ENCODE measurements around the gene SLC35B2. TPM values are rescaled to one million over a fixed set of nuclear protein-coding genes. Genes with fewer than 3 reads are reported as not detected.

The SLC35B2 gene
- total and polyA plus RNA-seq, 2 experiments from 2014 or later: 101 to 114 TPM

DNA sequence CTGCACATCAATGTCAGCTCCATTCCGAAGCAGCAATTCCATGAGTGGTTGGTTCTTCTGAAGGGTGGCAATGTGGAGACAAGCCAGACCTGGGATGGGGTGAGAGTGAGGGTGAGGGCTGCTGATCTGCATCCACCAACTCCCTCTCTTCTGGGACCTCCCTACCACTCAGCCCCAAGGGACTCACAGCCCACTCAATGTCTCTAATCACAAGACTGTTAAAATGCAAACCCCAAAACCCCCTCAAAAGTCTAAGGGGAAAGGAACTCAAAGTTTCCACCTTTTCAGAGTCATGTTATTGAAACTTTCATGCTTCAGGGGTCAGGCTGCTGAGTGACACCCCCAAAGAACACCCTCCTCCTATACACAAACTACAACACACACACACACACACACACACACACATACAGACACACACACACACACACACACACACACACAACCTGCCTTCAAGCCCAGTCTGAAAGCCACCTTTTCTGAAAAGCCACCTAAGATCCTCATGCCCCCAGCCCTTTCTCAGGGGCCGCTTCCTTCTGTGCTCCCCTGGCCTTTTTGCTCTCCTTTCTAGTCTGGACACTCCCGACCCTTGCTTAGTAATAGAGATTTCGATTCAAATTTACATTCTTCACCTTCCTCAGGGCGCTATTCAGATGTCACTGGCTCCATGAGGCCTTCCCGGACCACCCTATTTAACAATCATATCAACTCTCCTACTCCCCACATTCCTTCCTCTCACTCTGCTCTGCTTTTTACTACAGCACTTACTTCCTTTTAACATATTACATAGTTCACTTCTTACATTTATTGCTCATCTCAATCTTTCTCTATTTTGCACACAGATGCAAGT, 3.3 kb upstream of the SLC35B2 start:
- TF ChIP-seq EZH2phosphoT487 (IDR thresholded peaks at IDR 0.05; ENCODE audit: insufficient read depth, low read depth) (no peak), EZH2 (IDR thresholded peaks at IDR 0.05; ENCODE audit: insufficient read depth, poor library complexity, severe bottlenecking) (no peak)
- H3K36me3 ChIP-seq (ENCODE audit: low read depth): no peaks in the 10 kb centered on the region
- no peak overlapping the region for H3K27ac ChIP-seq
- no peaks in the 10 kb centered on the region for H3K9me2 ChIP-seq (ENCODE audit: insufficient read depth)
- H3K9me3 ChIP-seq (ENCODE audit: low read depth): no peaks in the 10 kb centered on the region
- H4K20me1 ChIP-seq (ENCODE audit: insufficient read depth): no peaks in the 10 kb centered on the region
- no peak overlapping the region for H3K4me2 ChIP-seq (ENCODE audit: unreplicated experiment)
- H3F3A ChIP-seq (ENCODE audit: insufficient read depth): peaks cover 15% of the 10 kb centered on the region
- peaks cover 38% of the 10 kb centered on the region for H3K79me2 ChIP-seq (ENCODE audit: insufficient read depth)
- H3K27me3 ChIP-seq (replicated peaks; ENCODE audit: insufficient read depth): no peaks in the 10 kb centered on the region
- H3K9ac ChIP-seq: no peak overlapping the region
- peaks cover 29% of the 10 kb centered on the region for H3K4me1 ChIP-seq (ENCODE audit: insufficient read depth)
- no peak overlapping the region for H3K4me3 ChIP-seq
- in situ Hi-C loops (cut with MboI): no loop called here
- no peak overlapping the region for H2AFZ ChIP-seq
- no peak for DNase-seq
- 91 to 94% methylated on average over 6 of the region's 6 CpGs for WGBS, 2 experiments (ENCODE audit: low coverage in 1 of 2, low lambda C conversion rate in 2 of 2, missing lambda C conversion rate in 2 of 2)

- DNase-seq: no peak
- H3K4me2 ChIP-seq (ENCODE audit: unreplicated experiment): no peak overlapping the region
- in situ Hi-C loops (cut with MboI): no loop called here
- H3K27me3 ChIP-seq (replicated peaks; ENCODE audit: insufficient read depth): no peaks in the 10 kb centered on the region
- no peak overlapping the region for H2AFZ ChIP-seq
- H3K79me2 ChIP-seq (ENCODE audit: insufficient read depth): peaks cover 44% of the 10 kb centered on the region
- H3K4me3 ChIP-seq: no peak overlapping the region
- H4K20me1 ChIP-seq (ENCODE audit: insufficient read depth): no peaks in the 10 kb centered on the region
- 99% methylated on average over 8 of the region's 8 CpGs for WGBS, 2 experiments (ENCODE audit: low coverage in 1 of 2, low lambda C conversion rate in 2 of 2, missing lambda C conversion rate in 2 of 2)
- H3F3A ChIP-seq (ENCODE audit: insufficient read depth): peaks cover 22% of the 10 kb centered on the region
- no peak overlapping the region for H3K9ac ChIP-seq
- TF ChIP-seq EZH2phosphoT487 (IDR thresholded peaks at IDR 0.05; ENCODE audit: insufficient read depth, low read depth) (no peak), EZH2 (IDR thresholded peaks at IDR 0.05; ENCODE audit: insufficient read depth, poor library complexity, severe bottlenecking) (no peak)
- H3K4me1 ChIP-seq (ENCODE audit: insufficient read depth): peaks cover 29% of the 10 kb centered on the region
- no peaks in the 10 kb centered on the region for H3K9me2 ChIP-seq (ENCODE audit: insufficient read depth)
- no peaks in the 10 kb centered on the region for H3K9me3 ChIP-seq (ENCODE audit: low read depth)
- no peak overlapping the region for H3K27ac ChIP-seq
- no peaks in the 10 kb centered on the region for H3K36me3 ChIP-seq (ENCODE audit: low read depth)
These were observed 2.7 kb upstream of the SLC35B2 start for GRCh38 chr6:44260011-44260410.

GRCh38 chr6:44258921-44259320, 1.6 kb upstream of the SLC35B2 start:
- Histone ChIP-seq H3K9me2 (ENCODE audit: insufficient read depth) (no peaks in the 10 kb centered on the region), H3K36me3 (ENCODE audit: low read depth) (peaks cover 5% of the 10 kb centered on the region; the same call in 1 of the 2 replicates), H4K20me1 (ENCODE audit: insufficient read depth) (no peaks in the 10 kb centered on the region), H3K9ac (no peak overlapping the region), H3F3A (ENCODE audit: insufficient read depth) (peaks cover 32% of the 10 kb centered on the region), H3K79me2 (ENCODE audit: insufficient read depth) (peaks cover 44% of the 10 kb centered on the region), H3K4me2 (ENCODE audit: unreplicated experiment) (no peak overlapping the region), H2AFZ (no peak overlapping the region), H3K4me3 (no peak overlapping the region), H3K9me3 (ENCODE audit: low read depth) (no peaks in the 10 kb centered on the region), H3K27ac (no peak overlapping the region), H3K27me3 (replicated peaks; ENCODE audit: insufficient read depth) (no peaks in the 10 kb centered on the region), H3K4me1 (ENCODE audit: insufficient read depth) (peaks cover 21% of the 10 kb centered on the region)
- TF ChIP-seq EZH2phosphoT487 (IDR thresholded peaks at IDR 0.05; ENCODE audit: insufficient read depth, low read depth) (no peak), EZH2 (IDR thresholded peaks at IDR 0.05; ENCODE audit: insufficient read depth, poor library complexity, severe bottlenecking) (no peak)
- 72% methylated on average over 3 of the region's 3 CpGs for WGBS, 2 experiments (ENCODE audit: low coverage in 1 of 2, low lambda C conversion rate in 2 of 2, missing lambda C conversion rate in 2 of 2)
- in situ Hi-C loops (cut with MboI): no loop called here
- no peak for DNase-seq

DNA sequence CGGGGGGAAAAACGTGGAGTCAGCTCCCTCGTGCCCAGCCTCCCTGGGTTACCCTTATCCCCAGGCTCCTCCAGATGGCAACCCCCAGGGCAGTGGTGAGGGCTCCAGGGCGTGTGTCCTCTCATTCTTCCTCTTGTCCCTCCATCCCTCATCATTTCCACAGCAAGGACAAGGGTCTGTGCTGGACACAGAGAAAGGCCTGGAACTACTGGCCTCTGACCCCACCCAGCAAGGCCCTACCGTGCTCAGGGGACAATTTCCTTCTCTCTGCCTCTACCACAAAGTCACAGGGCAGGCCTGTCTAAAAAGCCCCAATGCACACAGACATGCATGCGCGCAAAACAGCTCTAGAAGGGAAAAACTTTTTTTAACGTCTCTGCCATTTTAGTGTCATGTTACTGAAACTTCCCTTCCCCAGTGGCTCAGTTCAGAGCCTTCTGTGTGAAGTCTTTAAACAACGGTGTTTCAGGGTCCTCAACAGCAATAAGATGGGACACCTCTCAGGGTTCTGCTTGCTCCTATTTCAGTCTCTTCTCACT, 1.1 kb upstream of the SLC35B2 start:
- Histone ChIP-seq H3F3A (ENCODE audit: insufficient read depth) (peaks cover 37% of the 10 kb centered on the region), H4K20me1 (ENCODE audit: insufficient read depth) (no peaks in the 10 kb centered on the region), H3K9me2 (ENCODE audit: insufficient read depth) (no peaks in the 10 kb centered on the region), H3K9me3 (ENCODE audit: low read depth) (no peaks in the 10 kb centered on the region), H3K27me3 (replicated peaks; ENCODE audit: insufficient read depth) (no peaks in the 10 kb centered on the region), H3K4me2 (ENCODE audit: unreplicated experiment) (no peak overlapping the region), H3K79me2 (ENCODE audit: insufficient read depth) (peaks cover 44% of the 10 kb centered on the region), H3K4me1 (ENCODE audit: insufficient read depth) (peaks cover 16% of the 10 kb centered on the region), H3K4me3 (no peak overlapping the region), H3K27ac (no peak overlapping the region), H3K36me3 (ENCODE audit: low read depth) (peaks cover 10% of the 10 kb centered on the region), H2AFZ (peak overlapping the region; percentile 95; the same call in 1 of the 2 replicates), H3K9ac (no peak overlapping the region)
- no peak for TF ChIP-seq EZH2 (IDR thresholded peaks at IDR 0.05; ENCODE audit: insufficient read depth, poor library complexity, severe bottlenecking)
- no peak for TF ChIP-seq EZH2phosphoT487 (IDR thresholded peaks at IDR 0.05; ENCODE audit: insufficient read depth, low read depth)
- DNase-seq: no peak
- in situ Hi-C loops (cut with MboI): no loop called here
- WGBS, 2 experiments (ENCODE audit: low coverage in 1 of 2, low lambda C conversion rate in 2 of 2, missing lambda C conversion rate in 2 of 2): 89 to 92% methylated on average over 9 of the region's 9 CpGs
